Endothelial cell of umbilical vein (primary cell): ENCODE data around the gene RPE. TPM values are rescaled to one million over a fixed set of nuclear protein-coding genes. Genes with fewer than 3 reads are reported as not detected.

Experiments used
- BruUV-seq: library from RNA; stranded (reverse); fragments of 400-500 nt; replicated peaks from 2 replicates; lab custom pipeline; 2021; lab: Mats Ljungman, UMichigan
- CTCF ChIA-PET: fragments of 300-600, 350-600 bp; sonication (Branson Sonifier 250); formaldehyde crosslinking; loops from one replicate; lab custom pipeline; 2021; ENCODE audit warnings: antibody characterized with exemption, inconsistent platforms; lab: Charles Lee
- POLR2A ChIA-PET: fragments of 300-600, 350-600 bp; sonication (Branson Sonifier 250); formaldehyde crosslinking; loops from one replicate; lab custom pipeline; 2021; ENCODE audit warnings: antibody characterized with exemption, inconsistent platforms; lab: Charles Lee
- DNase-seq: peaks from one replicate; pipeline ENCODE4 v3.0.0-alpha.2; 2011; ENCODE audit warnings: low read depth, low spot score
- FAIRE-seq: peaks from 2 replicates; lab custom pipeline; 2011; peaks lifted over from hg19 to GRCh38; lab: Jason Lieb, UNC
- H2AFZ ChIP-seq: 2 replicates; pipeline ENCODE4 v1.6.0; 2012; ENCODE audit warnings: low read depth, low read length, control low read depth, inconsistent platforms
- H3K27ac ChIP-seq: 2 replicates; pipeline ENCODE4 v1.5.1; 2011; ENCODE audit warnings: low read depth, mild to moderate bottlenecking, control low read depth, low read length, moderate library complexity; ENCODE audit not compliant: insufficient read depth
- H3K27me3 ChIP-seq, 2 experiments: 2 replicates each; pipeline versions ENCODE4 v1.6.0 to v1.6.1; 2011; ENCODE audit warnings: low read length in 2 of 2, mixed read lengths in 1 of 2; ENCODE audit not compliant: control insufficient read depth in 2 of 2, insufficient read depth in 2 of 2
- H3K36me3 ChIP-seq, 2 experiments: 2 replicates in 1 of 2; 3 replicates in 1 of 2; pipeline ENCODE4 v1.5.1; 2011; ENCODE audit warnings: low read length in 2 of 2, mild to moderate bottlenecking in 1 of 2, moderate library complexity in 1 of 2; ENCODE audit not compliant: control insufficient read depth in 2 of 2, insufficient read depth in 2 of 2; ENCODE audit errors: extremely low read depth in 1 of 2
- H3K4me1 ChIP-seq: 3 replicates; pipeline ENCODE4 v1.5.1; 2011; ENCODE audit warnings: mild to moderate bottlenecking, low read length; ENCODE audit not compliant: control insufficient read depth, insufficient read depth; ENCODE audit errors: extremely low read depth
- H3K4me2 ChIP-seq: 2 replicates; pipeline ENCODE4 v1.6.1; 2011; ENCODE audit warnings: low read length, control low read depth, mixed read lengths; ENCODE audit not compliant: insufficient read depth
- H3K4me3 ChIP-seq, 3 experiments: fragments of 200-600 bp in 1 of 3; sonication (generic), shearing (Covaris generic) in 1 of 3; replicated peaks in 1 of 3; 2 replicates each; pipeline ENCODE4 v1.5.1; 2011 to 2016; ENCODE audit warnings: control low read depth in 3 of 3, low read length in 3 of 3, mild to moderate bottlenecking in 2 of 3, inconsistent platforms in 1 of 3, low read depth in 1 of 3, moderate library complexity in 1 of 3; ENCODE audit not compliant: insufficient read depth in 1 of 3
- H3K79me2 ChIP-seq: 2 replicates; pipeline ENCODE4 v1.6.0; 2012; ENCODE audit warnings: low read length, inconsistent platforms; ENCODE audit not compliant: control insufficient read depth, insufficient read depth
- H3K9ac ChIP-seq: replicated peaks from 2 replicates; pipeline ENCODE3; 2011; ENCODE audit warnings: low read length, control low read depth; ENCODE audit not compliant: insufficient read depth; ENCODE audit errors: extremely low read depth
- H3K9me1 ChIP-seq: replicated peaks from 3 replicates; pipeline ENCODE4 v1.6.0; 2011; ENCODE audit warnings: mild to moderate bottlenecking, low read length; ENCODE audit not compliant: control insufficient read depth, insufficient read depth; ENCODE audit errors: extremely low read depth
- H3K9me3 ChIP-seq: replicated peaks from 2 replicates; pipeline ENCODE4 v1.5.1; 2012; ENCODE audit warnings: low read length, inconsistent platforms; ENCODE audit not compliant: control insufficient read depth, insufficient read depth
- H4K20me1 ChIP-seq: replicated peaks from 2 replicates; pipeline ENCODE3; 2011; ENCODE audit warnings: mild to moderate bottlenecking, low read length; ENCODE audit not compliant: control insufficient read depth, insufficient read depth; ENCODE audit errors: extremely low read depth
- CTCF ChIP-seq, 2 donors: IDR thresholded peaks; 1 replicate in 1 of 2; 2 replicates in 1 of 2; pipeline ENCODE4 v1.5.1; 2011; ENCODE audit warnings: low read length in 2 of 2, mild to moderate bottlenecking in 2 of 2, moderate library complexity in 2 of 2, control low read depth in 1 of 2, inconsistent platforms in 1 of 2, low read depth in 1 of 2; ENCODE audit not compliant: insufficient read depth in 1 of 2; ENCODE audit errors: extremely low read depth in 1 of 2
- EZH2 ChIP-seq: IDR thresholded peaks from 2 replicates; pipeline ENCODE4 v1.6.1; 2012; ENCODE audit warnings: borderline replicate concordance, low read depth, mild to moderate bottlenecking, moderate library complexity, low read length, inconsistent platforms; ENCODE audit not compliant: severe bottlenecking
- FOS ChIP-seq: IDR thresholded peaks from 2 replicates; pipeline ENCODE4 v1.6.1; 2011; ENCODE audit warnings: mild to moderate bottlenecking, low read length, moderate library complexity, borderline replicate concordance; ENCODE audit not compliant: insufficient read depth
- GATA2 ChIP-seq: IDR thresholded peaks from 2 replicates; pipeline ENCODE4 v1.7.0; 2011; ENCODE audit warnings: low read depth, mild to moderate bottlenecking, moderate library complexity, mixed read lengths, low read length; ENCODE audit not compliant: insufficient read length, insufficient read depth
- JUN ChIP-seq: IDR thresholded peaks from 2 replicates; pipeline ENCODE4 v1.6.1; 2011; ENCODE audit warnings: borderline replicate concordance, low read depth; ENCODE audit not compliant: insufficient read length, insufficient read depth
- MAX ChIP-seq: IDR thresholded peaks from 2 replicates; pipeline ENCODE4 v1.6.1; 2011; ENCODE audit not compliant: insufficient read depth, insufficient read length
- MYC ChIP-seq: IDR thresholded peaks from one replicate; pipeline ENCODE4 v1.6.1; 2011; ENCODE audit warnings: mild to moderate bottlenecking, low read depth, low read length
- POLR2A ChIP-seq: IDR thresholded peaks from 2 replicates; pipeline ENCODE4 v1.6.1; 2012; ENCODE audit warnings: low read depth, mild to moderate bottlenecking, control low read depth, low read length
- POLR2AphosphoS5 ChIP-seq: IDR thresholded peaks from 2 replicates; pipeline ENCODE4 v1.6.1; 2012; ENCODE audit warnings: low read depth, mild to moderate bottlenecking, control low read depth, low read length, moderate library complexity; ENCODE audit not compliant: insufficient read depth
- dilution Hi-C: fragments of 300-500 bp; cut with MboI; formaldehyde crosslinking; loops from one replicate; pipeline ENCODE4 v1.15.0; 2019; ENCODE audit warnings: low sequenced_read_pairs; ENCODE audit not compliant: extremely low pct_ligation_motif_present
- intact Hi-C: fragments of 100-400 bp; cut with micrococcal nuclease; formaldehyde crosslinking; loops from one replicate; pipeline ENCODE4 v1.10.0; 2022
- polyA plus RNA-seq, 4 experiments: library from polyadenylated mRNA; depleted of rRNA in 3 of 4; stranded (reverse) in 3 of 4; unstranded in 1 of 4; fragments of >200 nt; gene quantifications; 2 replicates each; pipeline versions ENCODE4 v1.2.1 to v1.2.3, GENCODE V29; 2011 to 2012; ENCODE audit warnings: missing spikeins in 1 of 4
- total RNA-seq: library from RNA; stranded (reverse); gene quantifications from 2 replicates; pipeline ENCODE4 v1.2.3, GENCODE V29; 2021

RPE gene
- total and polyA plus RNA-seq, 2 donors (not counting 3 experiments of a cell fraction or from before 2014, with no cell fraction given) = 60.7 to 97.4 TPM

GRCh38 chr2:210003359-210003758, 921 bp downstream of the RPE start:
- intact Hi-C loops (loop anchor here (10.0 kb wide), 1 partner anchor 471 kb away; the partner anchor contains the start of gene LANCL1), dilution Hi-C loops (no loop called here)
- DNase-seq (no peak), FAIRE-seq (no peak)
- Histone ChIP-seq H3K9ac (peak overlapping the region; percentile 79), H3K4me1 (peaks cover 21% of the 10 kb centered on the region), H4K20me1 (peaks cover 3% of the 10 kb centered on the region), H3K27ac (no peak overlapping the region), H3K36me3 (no peaks in the 10 kb centered on the region), H3K9me1 (no peaks in the 10 kb centered on the region), H3K4me2 (peak overlapping the region; percentile 92), H3K27me3 (no peaks in the 10 kb centered on the region), H3K4me3 (peak overlapping the region; percentile 83 to 98 (median 95)), H3K79me2 (peaks cover 59% of the 10 kb centered on the region), H3K9me3 (no peaks in the 10 kb centered on the region), H2AFZ (no peak overlapping the region)
- no TSS peak for BruUV-seq
- TF ChIP-seq JUN = no peak
- TF ChIP-seq POLR2AphosphoS5 = no peak
- TF ChIP-seq POLR2A = no peak
- no peak for TF ChIP-seq CTCF (IDR thresholded peaks at IDR 0.05; ENCODE audit: extremely low read depth in 1 of 2, insufficient read depth in 1 of 2, low read depth in 1 of 2, low read length in 2 of 2)
- TF ChIP-seq EZH2 = no peak
- TF ChIP-seq MYC = no peak
- no peak for TF ChIP-seq FOS
- no peak for TF ChIP-seq GATA2
- no peak for TF ChIP-seq MAX
- ChIA-PET POLR2A (no interaction called here), CTCF (interaction anchor here (0.9 to 1.9 kb wide), 2 partner anchors 11 to 195 kb away, joined by 3 to 4 read pairs; no protein-coding TSS in a partner anchor)
